Measurements from ENCODE around the gene CDH4. TPM values are rescaled to one million over a fixed set of nuclear protein-coding genes. Genes with fewer than 3 reads are reported as not detected.
A peak's percentile ranks its signal among the peaks of the same experiment; 100 is the strongest.

Gene CDH4
- total RNA-seq, 4 donors from 2014 or later, result 0.71 to 4.2 (median 2.9) TPM

DNA sequence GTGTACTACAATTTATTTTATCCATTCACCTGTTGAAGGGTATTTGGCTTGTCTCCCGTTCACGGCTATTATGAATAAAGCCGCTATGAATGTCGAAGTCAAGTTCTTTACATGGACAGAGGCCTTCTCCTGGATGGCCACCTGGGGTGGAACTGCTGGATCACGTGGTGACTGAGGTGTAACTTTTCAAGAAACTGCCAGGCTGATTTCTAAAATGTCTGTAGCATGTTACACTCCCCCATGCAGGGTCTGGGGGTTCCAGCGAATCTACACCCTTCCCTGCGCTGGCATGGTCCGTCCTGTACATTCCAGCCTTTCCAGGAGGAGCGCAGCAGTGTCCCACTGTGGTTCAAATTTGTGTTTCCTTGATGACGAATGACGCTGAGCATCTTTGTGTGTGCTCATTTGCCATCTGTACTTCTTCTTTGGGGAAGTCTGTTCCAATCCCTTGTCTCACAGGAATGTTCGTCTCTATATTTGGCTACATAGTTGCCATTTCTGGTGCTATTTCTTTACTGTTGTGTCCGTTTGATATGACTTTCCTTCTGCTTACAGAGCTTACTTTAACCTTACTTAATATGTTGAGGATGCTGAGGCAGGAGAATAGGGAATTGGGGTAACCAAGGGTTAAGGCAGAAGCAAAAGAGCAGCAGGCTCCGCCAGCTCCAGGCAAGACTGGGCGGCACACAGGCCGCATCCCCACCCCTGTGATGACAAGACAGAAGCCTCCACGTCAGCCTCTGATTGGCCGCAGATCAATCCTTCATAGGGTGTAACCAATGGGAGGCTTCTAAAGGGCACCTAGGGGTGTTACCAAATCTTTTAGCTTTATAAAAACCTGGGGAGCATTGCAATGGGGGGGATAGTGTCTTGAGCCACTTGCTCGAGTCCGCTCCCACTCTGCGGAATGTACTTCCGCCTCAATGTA, 707.0 kb downstream of the CDH4 start:
- no peak overlapping the region for H3K4me3 ChIP-seq (ENCODE audit: low read depth, poor library complexity, severe bottlenecking)
- no peak for TF ChIP-seq CTCF (IDR thresholded peaks at IDR 0.05)
- TF ChIP-seq POLR2A (IDR thresholded peaks at IDR 0.05), result no peak
- WGBS, 2 donors, result 69 to 72% methylated on average over 22 of the region's 22 CpGs
- intact Hi-C loops (cut with DNase I; ENCODE audit: low total_unique reads), result no loop called here
- DNase-seq (ENCODE audit: low spot score in 2 of 2), result peak in 1 of 2 donors; percentile 74

DNA sequence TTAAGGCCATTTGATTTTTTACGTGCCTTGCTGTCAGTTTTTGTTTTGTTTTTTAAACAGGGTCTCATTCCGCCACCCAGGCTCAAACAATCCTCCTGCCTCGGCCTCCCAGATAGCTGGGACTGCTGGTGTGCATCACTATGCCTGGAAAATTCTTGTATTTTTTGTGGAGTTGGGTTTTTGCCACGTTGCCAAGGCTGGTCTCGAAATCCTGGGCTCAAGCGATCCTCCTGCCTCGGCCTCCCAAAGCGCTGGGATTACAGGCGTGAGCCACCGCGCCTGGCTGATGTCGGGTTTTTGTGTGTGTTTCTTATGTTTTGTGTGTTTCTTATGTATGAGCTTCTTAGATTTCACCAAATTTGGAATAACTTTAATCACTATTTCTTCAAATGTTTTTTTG, 708.8 kb downstream of the CDH4 start:
- TF ChIP-seq POLR2A (IDR thresholded peaks at IDR 0.05) (no peak), CTCF (IDR thresholded peaks at IDR 0.05) (no peak)
- 93 to 95% methylated on average over 12 of the region's 12 CpGs for WGBS, 2 donors
- H3K4me3 ChIP-seq (ENCODE audit: low read depth, poor library complexity, severe bottlenecking), result no peak overlapping the region
- intact Hi-C loops (cut with DNase I; ENCODE audit: low total_unique reads), result no loop called here
- peak in 1 of 2 donors; percentile 42 for DNase-seq (ENCODE audit: low spot score in 2 of 2)

DNA sequence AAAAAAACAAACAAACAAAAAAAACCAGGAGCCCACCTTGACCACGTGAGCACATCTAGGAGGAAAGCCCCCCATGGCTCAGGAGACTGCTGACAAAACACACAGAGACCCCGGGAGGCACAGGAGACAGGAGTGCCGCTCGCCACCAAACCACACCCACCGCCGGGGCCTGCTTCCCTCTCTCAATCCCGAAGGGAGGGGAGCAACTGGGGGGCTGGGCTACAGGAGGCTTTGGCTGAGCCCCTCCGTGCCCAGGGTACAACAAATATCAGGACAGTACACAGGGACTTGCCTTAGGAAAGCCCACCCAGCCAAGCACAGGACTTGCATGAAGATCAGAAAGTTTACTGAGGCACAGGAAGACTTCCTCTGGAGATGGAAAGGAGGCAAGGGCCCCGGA, 711.1 kb downstream of the CDH4 start:
- WGBS, 2 donors, result 71 to 87% methylated on average over 9 of the region's 9 CpGs
- peak in 1 of 2 donors; percentile 56 for DNase-seq (ENCODE audit: low spot score in 2 of 2)
- intact Hi-C loops (cut with DNase I; ENCODE audit: low total_unique reads), result no loop called here
- H3K4me3 ChIP-seq (ENCODE audit: low read depth, poor library complexity, severe bottlenecking), result no peak overlapping the region
- TF ChIP-seq CTCF (IDR thresholded peaks at IDR 0.05), result no peak
- TF ChIP-seq POLR2A (IDR thresholded peaks at IDR 0.05), result no peak

DNA sequence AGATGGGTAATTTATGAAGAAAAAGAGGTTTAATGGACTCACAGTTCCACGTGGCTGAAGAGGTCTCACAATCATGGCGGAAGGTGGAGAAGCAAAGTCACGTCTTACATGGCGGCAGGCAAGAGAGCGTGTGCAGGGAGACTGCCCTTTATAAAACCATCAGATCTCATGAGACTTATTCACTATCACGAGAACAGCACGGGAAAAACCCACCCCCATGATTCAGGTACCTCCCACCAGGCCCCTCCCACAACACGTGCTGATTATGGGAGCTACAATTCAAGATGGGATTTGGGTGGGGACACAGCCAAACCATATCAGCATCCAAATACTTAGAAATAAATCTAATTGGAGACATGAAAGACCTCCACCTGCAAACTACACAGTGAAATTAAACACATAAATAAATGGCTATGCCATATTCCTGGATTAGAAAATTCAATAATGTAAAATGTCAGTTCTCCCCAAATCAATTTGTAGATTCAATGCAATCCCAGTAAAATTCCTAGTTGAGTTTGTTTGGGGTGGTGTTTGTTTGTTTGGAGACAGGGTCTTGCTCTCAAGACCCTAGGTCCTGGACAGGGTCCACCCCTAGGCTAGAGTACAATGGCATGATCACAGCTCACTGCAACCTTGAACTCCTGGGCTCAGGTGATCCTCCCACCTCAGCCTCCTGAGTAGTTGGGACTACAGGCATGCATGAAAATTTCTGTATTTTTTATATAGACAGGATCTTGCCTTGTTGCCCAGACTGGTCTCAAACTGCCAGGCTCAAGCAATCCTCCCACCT, 712.0 kb downstream of the CDH4 start:
- no peak overlapping the region for H3K4me3 ChIP-seq (ENCODE audit: low read depth, poor library complexity, severe bottlenecking)
- intact Hi-C loops (cut with DNase I; ENCODE audit: low total_unique reads), result no loop called here
- TF ChIP-seq POLR2A (IDR thresholded peaks at IDR 0.05) (no peak), CTCF (IDR thresholded peaks at IDR 0.05) (no peak)
- DNase-seq (ENCODE audit: low spot score in 2 of 2), result peak in 1 of 2 donors; percentile 43
- WGBS, 2 donors, result 82 to 91% methylated on average over 8 of the region's 8 CpGs

DNA sequence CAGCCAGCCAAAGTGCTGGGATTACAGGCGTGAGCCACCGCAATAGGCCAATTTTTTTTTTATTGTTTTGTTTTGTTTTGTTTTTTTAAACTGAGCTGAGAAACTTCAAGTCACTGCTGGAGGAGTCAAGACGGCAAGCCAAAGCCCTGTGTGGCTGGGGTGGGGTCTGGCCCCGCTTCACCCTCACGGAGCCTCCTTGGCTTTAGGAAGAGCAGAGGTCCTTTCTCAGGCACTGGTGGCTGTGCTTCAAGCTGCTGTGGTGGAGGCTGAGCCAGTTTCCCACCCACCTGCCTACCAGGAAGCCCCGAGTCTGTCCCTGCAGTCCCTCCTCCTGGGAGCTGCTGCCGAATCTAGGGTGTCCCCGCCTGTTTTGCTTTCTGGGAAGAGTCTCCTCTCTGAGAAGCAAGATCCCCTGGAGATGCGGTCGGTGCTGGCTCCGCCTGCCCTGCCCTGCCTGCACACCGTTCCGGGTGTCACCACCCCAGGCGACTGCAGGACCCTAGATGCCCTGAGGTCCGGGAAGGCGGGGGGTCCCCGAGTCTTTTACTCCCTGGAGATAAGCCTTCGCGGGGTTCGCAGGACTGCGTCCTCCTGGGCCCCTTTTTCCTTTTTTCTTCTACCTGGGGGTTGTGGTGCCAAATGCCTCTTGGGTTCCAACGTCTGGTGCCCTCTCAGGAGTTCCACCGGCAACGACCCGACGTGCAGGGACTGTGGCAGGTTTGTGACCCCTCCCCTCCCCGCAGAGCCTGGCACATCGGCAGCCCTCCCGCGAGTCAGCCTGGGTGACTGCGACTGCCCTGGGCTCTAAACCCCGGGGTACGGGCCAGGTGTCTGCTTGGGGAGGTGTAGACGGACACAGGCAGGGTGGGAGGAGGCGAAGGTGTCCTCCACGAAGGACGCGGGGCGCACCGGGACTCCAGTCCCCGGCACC, 712.9 kb downstream of the CDH4 start:
- TF ChIP-seq CTCF (IDR thresholded peaks at IDR 0.05), result no peak
- no peak for TF ChIP-seq POLR2A (IDR thresholded peaks at IDR 0.05)
- whole genome bisulfite sequencing, 2 donors, result 26 to 32% methylated on average over 32 to 39 of the region's 41 CpGs
- peak in 1 of 2 donors; percentile 76 for DNase-seq (ENCODE audit: low spot score in 2 of 2)
- no peak overlapping the region for H3K4me3 ChIP-seq (ENCODE audit: low read depth, poor library complexity, severe bottlenecking)
- intact Hi-C loops (cut with DNase I; ENCODE audit: low total_unique reads), result no loop called here
